GM23338 (cell line): ENCODE measurements around the gene PPP1R12C. TPM values are rescaled to one million over a fixed set of nuclear protein-coding genes. Genes with fewer than 3 reads are reported as not detected.

Source experiments
- ATAC-seq: fragments of 200-7000 bp; cut with Tn5 transposase; 3 replicates; pipeline ENCODE4 v1.9.1; 2020
- DNase-seq: peaks from one replicate; pipeline ENCODE4 v3.0.0-alpha.2; 2015; ENCODE audit warnings: low spot score
- H2AFZ ChIP-seq: fragments of 200-600 bp; sonication (generic); 2 replicates; pipeline ENCODE4 v1.8.0; 2016; ENCODE audit warnings: antibody characterized with exemption, mild to moderate bottlenecking, moderate library complexity
- H3F3A ChIP-seq: fragments of 200-600 bp; sonication (generic); replicated peaks from 2 replicates; pipeline ENCODE4 v1.8.0; 2017; ENCODE audit warnings: antibody characterized with exemption, mixed run types, low read depth
- H3K27ac ChIP-seq: fragments of 200-600 bp; sonication (generic); 2 replicates; pipeline ENCODE4 v1.6.1; 2016; ENCODE audit warnings: low read depth
- H3K27me3 ChIP-seq: fragments of 200-600 bp; sonication (generic); 2 replicates; pipeline ENCODE4 v1.8.0; 2016; ENCODE audit warnings: mild to moderate bottlenecking, mixed run types, moderate library complexity; ENCODE audit not compliant: insufficient read depth
- H3K36me3 ChIP-seq: fragments of 200-600 bp; sonication (generic); 2 replicates; pipeline ENCODE4 v1.8.0; 2016; ENCODE audit warnings: mild to moderate bottlenecking; ENCODE audit not compliant: insufficient read depth
- H3K4me1 ChIP-seq: fragments of 200-600 bp; sonication (generic); 2 replicates; pipeline ENCODE4 v1.8.0; 2016; ENCODE audit warnings: mild to moderate bottlenecking, moderate library complexity; ENCODE audit not compliant: insufficient read depth
- H3K4me2 ChIP-seq: fragments of 200-600 bp; sonication (generic); 2 replicates; pipeline ENCODE4 v1.7.1; 2017; ENCODE audit warnings: mixed run types
- H3K4me3 ChIP-seq: fragments of 200-600 bp; sonication (generic); 2 replicates; pipeline ENCODE4 v1.6.1; 2016; ENCODE audit warnings: mixed run types
- H3K79me2 ChIP-seq: fragments of 200-600 bp; sonication (generic); replicated peaks from 2 replicates; pipeline ENCODE4 v1.8.0; 2017; ENCODE audit warnings: mild to moderate bottlenecking; ENCODE audit not compliant: insufficient read depth
- H3K9me2 ChIP-seq: fragments of 200-600 bp; sonication (generic); 2 replicates; pipeline ENCODE4 v1.8.0; 2017; ENCODE audit not compliant: insufficient read depth
- H4K20me1 ChIP-seq: fragments of 200-600 bp; sonication (generic); replicated peaks from 2 replicates; pipeline ENCODE4 v1.8.0; 2017; ENCODE audit warnings: mild to moderate bottlenecking; ENCODE audit not compliant: insufficient read depth
- H3K27ac Mint-ChIP-seq: 2 replicates; pipeline ENCODE4 v1.8.0; 2020; ENCODE audit warnings: inconsistent platforms, mild to moderate bottlenecking, moderate library complexity, mixed read lengths
- H3K27me3 Mint-ChIP-seq: 3 replicates; pipeline ENCODE4 v1.8.0; 2022; ENCODE audit warnings: low read depth, mild to moderate bottlenecking, moderate library complexity, mixed read lengths, inconsistent platforms; ENCODE audit not compliant: insufficient read depth, poor library complexity
- H3K36me3 Mint-ChIP-seq: 3 replicates; pipeline ENCODE4 v1.8.0; 2021; ENCODE audit warnings: low read depth, mild to moderate bottlenecking, inconsistent platforms, moderate library complexity, mixed read lengths
- H3K4me1 Mint-ChIP-seq: 3 replicates; pipeline ENCODE4 v1.8.0; 2020; ENCODE audit warnings: mild to moderate bottlenecking, inconsistent platforms, mixed read lengths
- H3K4me3 Mint-ChIP-seq: 3 replicates; pipeline ENCODE4 v1.8.0; 2021; ENCODE audit warnings: moderate library complexity, mild to moderate bottlenecking, inconsistent platforms, mixed read lengths
- H3K9me3 Mint-ChIP-seq: 3 replicates; pipeline ENCODE4 v1.8.0; 2020; ENCODE audit warnings: moderate library complexity, mild to moderate bottlenecking, inconsistent platforms, mixed read lengths
- EZH2 ChIP-seq: fragments of 200-600 bp; sonication (generic); IDR thresholded peaks from one replicate; pipeline ENCODE4 v1.8.0; 2017; ENCODE audit warnings: antibody characterized with exemption, mild to moderate bottlenecking, low read depth; ENCODE audit not compliant: unreplicated experiment
- JUNB ChIP-seq: IDR thresholded peaks from one replicate; pipeline ENCODE4 v1.6.1; 2016; ENCODE audit warnings: antibody characterized with exemption; ENCODE audit not compliant: unreplicated experiment
- polyA plus RNA-seq: library from polyadenylated mRNA; unstranded; fragments of >200 nt; fragmentation: Nextera tagmentation; extraction: Ambion mirVana; gene quantifications from 2 replicates; pipeline ENCODE4 v1.2.1, GENCODE V29; 2016
- total RNA-seq: library from RNA; depleted of rRNA; stranded (reverse); fragments of >200 nt; shearing (Covaris generic); gene quantifications from 2 replicates; pipeline ENCODE4 v1.2.3, GENCODE V29; 2014
- TF ChIP-seq, protein P1 (sequence below): IDR thresholded peaks from 2 replicates; pipeline ENCODE4 v1.6.1; 2016; ENCODE audit warnings: antibody characterized with exemption
- TF ChIP-seq, protein P2 (sequence below): fragments of 250-450 bp; sonication (Bioruptor Pico); IDR thresholded peaks from 2 replicates; pipeline ENCODE4 v1.5.0; 2020; ENCODE audit warnings: mild to moderate bottlenecking, moderate library complexity

PPP1R12C gene
- total and polyA plus RNA-seq, 2 experiments from 2014 or later: 33.2 to 83.9 TPM

DNA sequence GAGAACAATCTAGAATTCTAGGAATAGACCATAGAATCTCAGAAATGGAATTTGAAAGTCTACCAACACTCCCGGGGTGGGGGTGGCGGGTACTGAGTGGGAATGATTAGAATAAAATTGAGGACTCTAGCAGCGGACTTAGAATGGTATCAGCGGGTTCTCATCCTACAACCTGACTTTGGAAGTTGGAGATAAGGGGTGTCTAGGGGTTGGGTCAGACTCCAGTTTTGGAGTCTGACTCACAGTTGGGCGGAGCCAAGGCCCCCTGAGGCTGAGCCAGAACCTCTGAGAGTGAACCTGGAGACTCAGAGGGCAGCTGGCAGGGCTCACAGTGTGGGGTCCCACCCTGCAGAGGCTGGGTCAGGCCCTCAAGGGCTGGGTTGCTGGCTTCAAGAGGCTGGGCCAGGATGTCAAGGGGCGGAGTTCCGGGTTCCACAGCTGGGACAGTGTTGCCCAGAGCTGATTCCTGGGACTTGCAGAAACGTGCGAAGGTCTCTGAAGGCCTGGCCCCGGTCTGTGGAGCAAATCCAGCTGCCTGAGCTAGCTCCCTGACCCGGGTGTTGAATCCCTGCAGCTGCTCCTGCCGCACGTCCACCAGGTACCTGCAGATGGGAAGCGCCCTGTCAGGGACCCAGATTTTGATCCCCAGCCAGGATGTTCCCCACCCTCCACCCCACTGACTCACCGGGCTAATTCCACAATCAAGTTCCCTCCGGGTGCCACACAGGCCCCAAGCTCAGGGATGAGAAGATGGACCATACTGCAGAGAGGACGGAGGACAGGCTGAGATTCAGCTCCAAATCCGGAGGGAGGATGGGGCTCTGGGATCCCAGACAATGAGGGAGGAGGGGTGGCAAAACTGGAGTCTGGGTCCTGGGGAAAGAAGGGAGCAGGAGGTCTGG is 41.7 kb upstream of the PPP1R12C start:
- H3K4me3 Mint-ChIP-seq: no peak overlapping the region
- ATAC-seq (peak; percentile 9), DNase-seq (no peak)
- H3K4me1 Mint-ChIP-seq: peaks cover 18% of the 10 kb centered on the region
- H3K4me2 ChIP-seq: peak overlapping the region; percentile 73; the same call in 1 of the 2 replicates
- 0 out of 2 replicates have a peak, but pooled peaks cover 3% of the 10 kb centered on the region for H3F3A ChIP-seq
- H3K27me3 Mint-ChIP-seq: peaks cover 45% of the 10 kb centered on the region
- no peaks in the 10 kb centered on the region; the same call in 2 of the 3 replicates for H3K9me3 Mint-ChIP-seq
- H3K79me2 ChIP-seq: no peaks in the 10 kb centered on the region
- no peak overlapping the region for H3K4me3 ChIP-seq
- TF ChIP-seq EZH2: no peak
- TF ChIP-seq JUNB: no peak
- TF ChIP-seq, protein P1, sequence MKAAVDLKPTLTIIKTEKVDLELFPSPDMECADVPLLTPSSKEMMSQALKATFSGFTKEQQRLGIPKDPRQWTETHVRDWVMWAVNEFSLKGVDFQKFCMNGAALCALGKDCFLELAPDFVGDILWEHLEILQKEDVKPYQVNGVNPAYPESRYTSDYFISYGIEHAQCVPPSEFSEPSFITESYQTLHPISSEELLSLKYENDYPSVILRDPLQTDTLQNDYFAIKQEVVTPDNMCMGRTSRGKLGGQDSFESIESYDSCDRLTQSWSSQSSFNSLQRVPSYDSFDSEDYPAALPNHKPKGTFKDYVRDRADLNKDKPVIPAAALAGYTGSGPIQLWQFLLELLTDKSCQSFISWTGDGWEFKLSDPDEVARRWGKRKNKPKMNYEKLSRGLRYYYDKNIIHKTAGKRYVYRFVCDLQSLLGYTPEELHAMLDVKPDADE: no peak
- peaks cover 30% of the 10 kb centered on the region for H3K4me1 ChIP-seq
- H3K27ac ChIP-seq: no peak overlapping the region
- peaks cover 6% of the 10 kb centered on the region for H3K36me3 Mint-ChIP-seq
- peaks cover 32% of the 10 kb centered on the region for H3K27me3 ChIP-seq
- H2AFZ ChIP-seq: no peak overlapping the region
- no peaks in the 10 kb centered on the region for H4K20me1 ChIP-seq
- H3K9me2 ChIP-seq: no peaks in the 10 kb centered on the region
- H3K36me3 ChIP-seq: no peaks in the 10 kb centered on the region
- no peak overlapping the region for H3K27ac Mint-ChIP-seq

DNA sequence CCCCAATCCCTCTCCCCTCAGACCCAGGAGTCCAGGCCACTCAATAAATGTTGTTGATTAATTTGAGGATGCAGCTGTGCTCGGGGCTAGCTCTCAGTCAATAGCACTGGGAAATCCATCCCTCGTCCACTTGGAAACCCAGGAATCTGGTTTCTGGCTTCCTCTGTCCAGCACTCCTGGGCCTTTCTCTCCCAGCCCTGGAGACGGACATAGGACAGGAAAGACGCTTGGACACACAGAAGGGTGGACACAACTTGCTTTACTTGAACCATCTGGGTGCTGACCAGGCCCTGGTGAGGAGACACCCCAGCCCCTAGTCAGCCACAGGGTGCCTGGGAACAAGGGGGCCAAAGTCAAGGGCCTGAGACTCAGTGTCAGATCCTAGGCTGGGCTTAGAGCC is 41.0 kb upstream of the PPP1R12C start:
- Histone ChIP-seq H3K4me1 (peaks cover 30% of the 10 kb centered on the region), H3K4me2 (no peak overlapping the region), H3K27me3 (peaks cover 29% of the 10 kb centered on the region), H3K79me2 (no peaks in the 10 kb centered on the region), H4K20me1 (no peaks in the 10 kb centered on the region), H3K4me3 (no peak overlapping the region), H3F3A (0 out of 2 replicates have a peak, but pooled peaks cover 3% of the 10 kb centered on the region), H3K27ac (no peak overlapping the region), H3K36me3 (no peaks in the 10 kb centered on the region), H3K9me2 (no peaks in the 10 kb centered on the region), H2AFZ (no peak overlapping the region)
- peak overlapping the region; percentile 13; the same call in 1 of the 3 replicates for H3K4me3 Mint-ChIP-seq
- no peak overlapping the region for H3K27ac Mint-ChIP-seq
- DNase-seq (no peak), ATAC-seq (no peak)
- peaks cover 45% of the 10 kb centered on the region for H3K27me3 Mint-ChIP-seq
- TF ChIP-seq, protein P2, sequence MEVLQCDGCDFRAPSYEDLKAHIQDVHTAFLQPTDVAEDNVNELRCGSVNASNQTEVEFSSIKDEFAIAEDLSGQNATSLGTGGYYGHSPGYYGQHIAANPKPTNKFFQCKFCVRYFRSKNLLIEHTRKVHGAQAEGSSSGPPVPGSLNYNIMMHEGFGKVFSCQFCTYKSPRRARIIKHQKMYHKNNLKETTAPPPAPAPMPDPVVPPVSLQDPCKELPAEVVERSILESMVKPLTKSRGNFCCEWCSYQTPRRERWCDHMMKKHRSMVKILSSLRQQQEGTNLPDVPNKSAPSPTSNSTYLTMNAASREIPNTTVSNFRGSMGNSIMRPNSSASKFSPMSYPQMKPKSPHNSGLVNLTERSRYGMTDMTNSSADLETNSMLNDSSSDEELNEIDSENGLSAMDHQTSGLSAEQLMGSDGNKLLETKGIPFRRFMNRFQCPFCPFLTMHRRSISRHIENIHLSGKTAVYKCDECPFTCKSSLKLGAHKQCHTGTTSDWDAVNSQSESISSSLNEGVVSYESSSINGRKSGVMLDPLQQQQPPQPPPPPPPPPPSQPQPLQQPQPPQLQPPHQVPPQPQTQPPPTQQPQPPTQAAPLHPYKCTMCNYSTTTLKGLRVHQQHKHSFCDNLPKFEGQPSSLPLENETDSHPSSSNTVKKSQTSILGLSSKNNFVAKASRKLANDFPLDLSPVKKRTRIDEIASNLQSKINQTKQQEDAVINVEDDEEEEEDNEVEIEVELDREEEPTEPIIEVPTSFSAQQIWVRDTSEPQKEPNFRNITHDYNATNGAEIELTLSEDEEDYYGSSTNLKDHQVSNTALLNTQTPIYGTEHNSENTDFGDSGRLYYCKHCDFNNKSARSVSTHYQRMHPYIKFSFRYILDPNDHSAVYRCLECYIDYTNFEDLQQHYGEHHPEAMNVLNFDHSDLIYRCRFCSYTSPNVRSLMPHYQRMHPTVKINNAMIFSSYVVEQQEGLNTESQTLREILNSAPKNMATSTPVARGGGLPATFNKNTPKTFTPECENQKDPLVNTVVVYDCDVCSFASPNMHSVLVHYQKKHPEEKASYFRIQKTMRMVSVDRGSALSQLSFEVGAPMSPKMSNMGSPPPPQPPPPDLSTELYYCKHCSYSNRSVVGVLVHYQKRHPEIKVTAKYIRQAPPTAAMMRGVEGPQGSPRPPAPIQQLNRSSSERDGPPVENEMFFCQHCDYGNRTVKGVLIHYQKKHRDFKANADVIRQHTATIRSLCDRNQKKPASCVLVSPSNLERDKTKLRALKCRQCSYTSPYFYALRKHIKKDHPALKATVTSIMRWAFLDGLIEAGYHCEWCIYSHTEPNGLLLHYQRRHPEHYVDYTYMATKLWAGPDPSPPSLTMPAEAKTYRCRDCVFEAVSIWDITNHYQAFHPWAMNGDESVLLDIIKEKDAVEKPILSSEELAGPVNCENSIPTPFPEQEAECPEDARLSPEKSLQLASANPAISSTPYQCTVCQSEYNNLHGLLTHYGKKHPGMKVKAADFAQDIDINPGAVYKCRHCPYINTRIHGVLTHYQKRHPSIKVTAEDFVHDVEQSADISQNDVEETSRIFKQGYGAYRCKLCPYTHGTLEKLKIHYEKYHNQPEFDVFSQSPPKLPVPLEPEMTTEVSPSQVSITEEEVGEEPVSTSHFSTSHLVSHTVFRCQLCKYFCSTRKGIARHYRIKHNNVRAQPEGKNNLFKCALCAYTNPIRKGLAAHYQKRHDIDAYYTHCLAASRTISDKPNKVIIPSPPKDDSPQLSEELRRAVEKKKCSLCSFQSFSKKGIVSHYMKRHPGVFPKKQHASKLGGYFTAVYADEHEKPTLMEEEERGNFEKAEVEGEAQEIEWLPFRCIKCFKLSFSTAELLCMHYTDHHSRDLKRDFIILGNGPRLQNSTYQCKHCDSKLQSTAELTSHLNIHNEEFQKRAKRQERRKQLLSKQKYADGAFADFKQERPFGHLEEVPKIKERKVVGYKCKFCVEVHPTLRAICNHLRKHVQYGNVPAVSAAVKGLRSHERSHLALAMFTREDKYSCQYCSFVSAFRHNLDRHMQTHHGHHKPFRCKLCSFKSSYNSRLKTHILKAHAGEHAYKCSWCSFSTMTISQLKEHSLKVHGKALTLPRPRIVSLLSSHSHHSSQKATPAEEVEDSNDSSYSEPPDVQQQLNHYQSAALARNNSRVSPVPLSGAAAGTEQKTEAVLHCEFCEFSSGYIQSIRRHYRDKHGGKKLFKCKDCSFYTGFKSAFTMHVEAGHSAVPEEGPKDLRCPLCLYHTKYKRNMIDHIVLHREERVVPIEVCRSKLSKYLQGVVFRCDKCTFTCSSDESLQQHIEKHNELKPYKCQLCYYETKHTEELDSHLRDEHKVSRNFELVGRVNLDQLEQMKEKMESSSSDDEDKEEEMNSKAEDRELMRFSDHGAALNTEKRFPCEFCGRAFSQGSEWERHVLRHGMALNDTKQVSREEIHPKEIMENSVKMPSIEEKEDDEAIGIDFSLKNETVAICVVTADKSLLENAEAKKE (CRISPR knock-in tag): no peak
- H3K36me3 Mint-ChIP-seq: peaks cover 12% of the 10 kb centered on the region
- H3K4me1 Mint-ChIP-seq: peaks cover 21% of the 10 kb centered on the region
- H3K9me3 Mint-ChIP-seq: peaks cover 2% of the 10 kb centered on the region
